HG03378 (cell line): ENCODE results near the gene SLC41A3.
"Not testable (repeated sequence)": the region's sequence is repeated elsewhere in the genome, so short reads cannot be mapped to it uniquely, and the experiment has no call there.

Source experiments
- ATAC-seq: cut with Tn5 transposase; IDR thresholded peaks from one replicate; pipeline ENCODE4 v1.9.1; 2021; ENCODE audit warnings: mild to moderate bottlenecking, moderate library complexity; ENCODE audit not compliant: unreplicated experiment

The SLC41A3 gene

DNA sequence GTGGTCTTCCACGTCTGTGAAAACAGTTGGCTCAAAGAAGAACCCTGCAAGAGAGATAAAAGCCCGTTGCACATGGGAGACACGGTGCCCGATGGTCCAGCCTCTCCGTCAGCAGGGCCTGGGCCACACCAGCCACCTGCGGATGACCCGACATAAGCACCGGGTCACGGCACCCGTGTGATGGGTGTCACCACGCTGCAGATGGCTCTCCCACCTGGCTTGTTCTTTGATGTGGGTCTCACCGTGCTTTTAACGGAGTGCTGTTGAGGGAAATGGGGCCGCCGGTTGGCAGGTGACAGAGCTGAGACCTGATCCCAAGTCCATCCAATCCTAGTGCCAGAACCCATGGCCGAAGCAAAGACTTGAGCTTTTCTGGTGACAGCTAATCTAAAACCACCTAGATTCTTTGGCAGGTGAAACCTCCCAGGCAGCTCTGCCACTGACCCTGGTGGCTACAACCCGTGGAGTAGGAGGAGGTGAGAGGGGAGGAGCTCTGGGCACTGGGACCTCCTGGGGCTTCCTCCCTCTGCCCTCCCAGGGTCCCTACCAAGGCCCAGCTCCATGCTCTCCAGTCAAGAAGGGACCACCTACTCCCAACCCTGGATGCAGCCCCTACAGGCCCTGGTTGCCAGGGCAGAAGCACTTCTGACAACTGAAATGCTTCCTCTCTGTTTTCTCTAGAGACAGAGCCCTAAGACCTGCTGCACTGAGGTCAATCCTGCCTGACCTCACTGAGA lies 23.4 kb upstream of the SLC41A3 start:
- ATAC-seq, result no peak

GRCh38 chr3:126106336-126107202 lies 22.6 kb upstream of the SLC41A3 start:
- no peak for ATAC-seq

DNA sequence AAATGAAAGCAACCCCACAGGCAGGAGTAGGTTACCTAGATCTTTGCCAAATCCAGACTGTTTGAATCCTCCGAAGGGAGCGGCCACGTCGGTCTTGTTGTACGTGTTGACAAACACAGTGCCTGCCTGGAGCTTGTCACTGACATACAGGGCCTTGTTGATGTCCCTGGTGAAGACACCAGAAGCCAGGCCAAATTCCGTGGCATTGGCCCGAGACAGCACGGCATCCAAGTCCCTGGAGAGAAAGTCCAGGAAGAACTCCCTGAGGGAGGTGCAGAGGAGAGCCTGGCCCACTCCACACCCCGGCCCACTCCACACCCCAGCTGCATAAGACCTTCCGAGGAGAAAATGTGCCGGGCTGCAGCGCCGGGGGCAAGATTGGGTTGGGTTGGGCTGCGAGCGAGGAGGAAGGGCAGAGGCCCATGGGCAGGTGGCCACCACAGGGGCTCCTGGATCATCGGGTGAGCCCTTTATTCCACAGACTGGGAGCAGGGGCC lies 21.8 kb upstream of the SLC41A3 start:
- ATAC-seq, result no peak

GRCh38 chr3:126104742-126105605 lies 21.1 kb upstream of the SLC41A3 start:
- ATAC-seq, result no peak

GRCh38 chr3:126104028-126104635 lies 20.2 kb upstream of the SLC41A3 start:
- ATAC-seq, result no peak

GRCh38 chr3:126103121-126104027 lies 19.4 kb upstream of the SLC41A3 start:
- no peak for ATAC-seq

DNA sequence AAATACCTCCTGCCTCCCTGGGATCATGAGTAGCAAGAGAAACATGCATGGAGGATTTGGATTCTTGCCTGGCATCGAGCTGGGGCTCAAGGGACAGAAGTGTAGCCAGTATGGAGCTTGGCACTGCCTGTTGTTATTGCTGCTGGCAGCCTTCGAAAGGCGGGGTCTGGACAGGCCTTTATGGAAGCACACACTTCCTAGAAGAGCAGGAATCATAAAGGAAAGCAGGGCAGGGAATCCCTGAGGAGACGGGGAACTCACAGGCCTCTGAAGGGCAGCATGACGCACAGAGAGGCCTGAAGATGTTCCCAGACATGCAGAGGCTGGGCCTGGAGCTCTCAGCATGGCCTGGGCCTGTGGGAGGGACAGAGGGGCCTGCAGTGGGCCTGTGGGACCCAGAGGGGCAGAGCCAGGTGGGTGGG lies 18.6 kb upstream of the SLC41A3 start:
- no peak for ATAC-seq

GRCh38 chr3:126102011-126102410 lies 18.1 kb upstream of the SLC41A3 start:
- no peak for ATAC-seq

GRCh38 chr3:126101521-126101982 lies 17.6 kb upstream of the SLC41A3 start:
- no peak for ATAC-seq

DNA sequence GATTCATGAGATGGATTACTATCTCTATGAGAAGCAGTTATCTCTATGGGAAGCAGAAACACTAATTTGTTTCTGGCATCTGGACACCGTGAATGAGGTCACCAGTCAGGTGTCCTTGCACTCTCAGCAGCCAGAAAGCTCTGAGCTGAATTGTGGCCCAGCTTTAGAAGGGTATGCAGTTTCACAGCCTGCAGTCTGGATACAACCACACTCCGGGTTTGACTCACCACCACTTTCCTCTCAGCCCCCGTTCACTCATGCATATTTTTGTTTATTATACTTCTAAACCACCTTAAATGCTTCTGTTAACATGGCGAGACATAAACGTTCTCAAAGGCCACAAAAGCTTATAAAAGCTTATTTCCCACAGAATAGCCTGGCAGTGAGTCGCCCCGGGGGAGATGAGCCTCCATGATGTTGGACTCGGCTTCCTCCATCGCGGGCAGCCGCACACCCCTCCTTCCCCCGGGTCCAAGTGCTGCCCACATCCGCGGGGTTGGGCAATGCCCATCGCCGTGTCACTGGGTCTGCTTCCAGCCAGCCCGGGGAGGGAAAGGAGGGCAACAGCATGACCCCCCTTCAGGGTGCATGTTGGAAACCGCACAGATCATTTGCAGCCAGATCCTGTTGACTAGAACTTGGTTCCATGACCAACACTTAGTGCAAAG lies 16.8 kb upstream of the SLC41A3 start:
- ATAC-seq, result no peak

DNA sequence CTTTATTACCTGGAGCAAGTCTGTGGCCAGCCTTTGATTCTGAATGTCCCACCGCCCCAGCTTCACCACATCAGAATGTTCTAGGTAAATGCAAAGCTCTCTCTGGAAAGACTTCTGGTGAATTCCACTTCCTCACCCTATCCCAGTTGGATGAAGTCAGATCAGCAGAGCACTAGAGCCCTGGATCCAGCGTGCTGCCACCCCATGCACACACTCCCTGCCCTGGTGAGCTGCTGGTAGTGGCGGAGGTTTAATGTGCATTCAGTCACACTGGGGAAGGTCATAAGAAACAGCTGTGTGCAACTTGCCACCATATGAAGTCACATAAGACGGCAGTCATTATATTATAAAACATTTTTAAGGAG lies 16.3 kb upstream of the SLC41A3 start:
- ATAC-seq, result no peak

DNA sequence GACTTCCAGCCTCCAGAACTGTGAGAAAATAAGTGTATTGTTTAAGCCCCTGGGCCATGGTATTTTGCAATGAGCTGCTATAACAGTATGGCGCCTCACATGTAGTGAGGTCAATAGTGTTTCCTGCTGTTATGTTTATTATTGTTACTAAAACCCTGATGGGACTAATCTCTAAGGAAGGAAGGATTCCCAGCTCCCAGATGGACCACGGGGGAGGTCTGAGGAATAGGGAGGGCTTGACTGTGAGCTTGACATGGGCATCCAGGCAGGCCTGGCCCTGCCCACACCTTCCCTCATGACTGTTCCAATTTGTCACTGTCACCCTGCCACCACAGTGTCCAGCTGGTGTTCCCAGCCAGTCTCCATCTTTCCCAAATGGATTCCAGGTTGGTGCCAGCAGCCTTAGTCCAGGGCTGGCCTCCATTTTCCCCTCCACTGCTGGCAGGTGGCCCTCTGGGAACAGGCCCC lies 14.5 kb upstream of the SLC41A3 start:
- ATAC-seq, result no peak

- ATAC-seq, result no peak
Measured at GRCh38 chr3:126097801-126098200, 13.9 kb upstream of the SLC41A3 start.

- ATAC-seq, result not testable (repeated sequence)
Measured at GRCh38 chr3:126096274-126096673, 12.3 kb upstream of the SLC41A3 start.

GRCh38 chr3:126092128-126092527 lies 8.2 kb upstream of the SLC41A3 start:
- not testable (repeated sequence) for ATAC-seq

- ATAC-seq, result no peak
Measured at GRCh38 chr3:126087552-126088175, 3.7 kb upstream of the SLC41A3 start.

GRCh38 chr3:126085841-126086240 lies 1.9 kb upstream of the SLC41A3 start:
- no peak for ATAC-seq

GRCh38 chr3:126085276-126085675 lies 1.4 kb upstream of the SLC41A3 start:
- no peak for ATAC-seq
